H9 (cell line): Measurements from ENCODE around the gene PTPRK. TPM values are rescaled to one million over a fixed set of nuclear protein-coding genes. Genes with fewer than 3 reads are reported as not detected.

Source experiments
- DNase-seq: peaks from one replicate; pipeline ENCODE4 v3.0.0-alpha.2; 2017
- H2AFZ ChIP-seq: one replicate; pipeline ENCODE4 v1.6.1; 2013; ENCODE audit warnings: mild to moderate bottlenecking, low read length, control low read depth, moderate library complexity
- H2AK5ac ChIP-seq: 2 replicates; pipeline ENCODE4 v1.6.1; 2013; ENCODE audit warnings: low read length, control low read depth, mixed read lengths; ENCODE audit not compliant: insufficient read length
- H2BK120ac ChIP-seq: one replicate; pipeline ENCODE4 v1.6.1; 2013; ENCODE audit warnings: low read depth, mild to moderate bottlenecking, low read length, control low read depth, inconsistent platforms; ENCODE audit not compliant: poor library complexity, severe bottlenecking
- H2BK12ac ChIP-seq: 2 replicates; pipeline ENCODE4 v1.6.1; 2013; ENCODE audit warnings: low read length, control low read depth, mixed read lengths, low read depth; ENCODE audit not compliant: insufficient read length
- H2BK15ac ChIP-seq: 2 replicates; pipeline ENCODE4 v1.6.1; 2013; ENCODE audit warnings: low read depth, low read length, control low read depth
- H2BK20ac ChIP-seq: one replicate; pipeline ENCODE4 v1.6.1; 2013; ENCODE audit warnings: low read depth, mild to moderate bottlenecking, low read length, control low read depth, inconsistent platforms; ENCODE audit not compliant: poor library complexity, severe bottlenecking
- H2BK5ac ChIP-seq: 2 replicates; pipeline ENCODE4 v1.6.1; 2013; ENCODE audit warnings: low read length, control low read depth, mixed read lengths; ENCODE audit not compliant: insufficient read length
- H3K14ac ChIP-seq: 2 replicates; pipeline ENCODE4 v1.6.1; 2013; ENCODE audit warnings: low read length, control low read depth; ENCODE audit not compliant: insufficient read depth
- H3K18ac ChIP-seq: 2 replicates; pipeline ENCODE4 v1.6.1; 2013; ENCODE audit warnings: low read depth, mild to moderate bottlenecking, mixed read lengths, low read length, control low read depth; ENCODE audit not compliant: insufficient read length
- H3K23ac ChIP-seq: 2 replicates; pipeline ENCODE4 v1.6.1; 2013; ENCODE audit warnings: low read length, control low read depth, mixed read lengths, low read depth; ENCODE audit not compliant: insufficient read length
- H3K23me2 ChIP-seq: 2 replicates; pipeline ENCODE4 v1.6.1; 2013; ENCODE audit warnings: low read depth, mild to moderate bottlenecking, mixed read lengths, low read length, control low read depth; ENCODE audit not compliant: insufficient read length, poor library complexity, severe bottlenecking
- H3K27ac ChIP-seq: 2 replicates; pipeline ENCODE4 v1.5.1; 2013; ENCODE audit warnings: low read length, control low read depth, mixed read lengths, low read depth; ENCODE audit not compliant: insufficient read length
- H3K27me3 ChIP-seq: 2 replicates; pipeline ENCODE4 v1.6.1; 2013; ENCODE audit warnings: low read length, control low read depth, inconsistent platforms; ENCODE audit not compliant: insufficient read depth
- H3K4ac ChIP-seq: 2 replicates; pipeline ENCODE4 v1.6.1; 2013; ENCODE audit warnings: low read depth, mild to moderate bottlenecking, control low read depth, inconsistent platforms, low read length, moderate library complexity
- H3K4me1 ChIP-seq: 2 replicates; pipeline ENCODE4 v1.6.1; 2013; ENCODE audit warnings: low read length, control low read depth, inconsistent platforms; ENCODE audit not compliant: insufficient read depth
- H3K4me2 ChIP-seq: 2 replicates; pipeline ENCODE4 v1.6.1; 2013; ENCODE audit warnings: low read length, control low read depth, mixed read lengths; ENCODE audit not compliant: insufficient read length, insufficient read depth
- H3K56ac ChIP-seq: 2 replicates; pipeline ENCODE4 v1.6.1; 2013; ENCODE audit warnings: low read depth, mild to moderate bottlenecking, mixed read lengths, low read length, control low read depth; ENCODE audit not compliant: insufficient read length
- H3K79me1 ChIP-seq: 2 replicates; pipeline ENCODE4 v1.6.1; 2013; ENCODE audit warnings: low read depth, mild to moderate bottlenecking, moderate library complexity, low read length, control low read depth, inconsistent platforms; ENCODE audit not compliant: insufficient read depth, poor library complexity, severe bottlenecking
- H3K79me2 ChIP-seq: 2 replicates; pipeline ENCODE4 v1.6.1; 2013; ENCODE audit warnings: low read length, control low read depth, inconsistent platforms; ENCODE audit not compliant: insufficient read depth
- H3K9ac ChIP-seq: 2 replicates; pipeline ENCODE4 v1.6.1; 2013; ENCODE audit warnings: low read length, control low read depth, mixed read lengths; ENCODE audit not compliant: insufficient read length; ENCODE audit errors: extremely low read depth
- H3K9me3 ChIP-seq: one replicate; pipeline ENCODE4 v1.6.1; 2013; ENCODE audit warnings: low read depth, low read length, inconsistent platforms; ENCODE audit not compliant: control insufficient read depth
- H3T11ph ChIP-seq: one replicate; pipeline ENCODE4 v1.6.1; 2013; ENCODE audit warnings: mild to moderate bottlenecking, low read length, control low read depth, inconsistent platforms
- H4K20me1 ChIP-seq: one replicate; pipeline ENCODE4 v1.6.1; 2013; ENCODE audit not compliant: control insufficient read depth, insufficient read length, insufficient read depth
- H4K5ac ChIP-seq: 2 replicates; pipeline ENCODE4 v1.6.1; 2013; ENCODE audit warnings: low read depth, mild to moderate bottlenecking, mixed read lengths, low read length, control low read depth; ENCODE audit not compliant: insufficient read length
- H4K8ac ChIP-seq: replicated peaks from 2 replicates; pipeline ENCODE4 v1.6.1; 2013; ENCODE audit warnings: low read length, control low read depth, mixed read lengths, low read depth; ENCODE audit not compliant: insufficient read length
- H4K91ac ChIP-seq: 2 replicates; pipeline ENCODE4 v1.6.1; 2013; ENCODE audit warnings: low read depth, mild to moderate bottlenecking, moderate library complexity, mixed read lengths, low read length, control low read depth; ENCODE audit not compliant: insufficient read length
- H3K27ac Mint-ChIP-seq, 3 experiments: 2 replicates in 2 of 3; 3 replicates in 1 of 3; pipeline ENCODE4 v1.8.0; 2020 to 2021; ENCODE audit warnings: mixed read lengths in 3 of 3, mild to moderate bottlenecking in 1 of 3, moderate library complexity in 1 of 3
- H3K27me3 Mint-ChIP-seq: 2 replicates; pipeline ENCODE4 v1.8.0; 2021; ENCODE audit warnings: low read depth, mild to moderate bottlenecking, moderate library complexity, mixed read lengths
- H3K36me3 Mint-ChIP-seq, 3 experiments: 2 replicates in 2 of 3; 3 replicates in 1 of 3; pipeline ENCODE4 v1.8.0; 2020 to 2021; ENCODE audit warnings: low read depth in 3 of 3, mixed read lengths in 3 of 3; ENCODE audit not compliant: insufficient read depth in 1 of 3
- H3K4me1 Mint-ChIP-seq, 2 experiments: 2 replicates each; pipeline ENCODE4 v1.8.0; 2020; ENCODE audit warnings: mixed read lengths in 2 of 2
- H3K4me3 Mint-ChIP-seq, 2 experiments: 2 replicates in 1 of 2; 3 replicates in 1 of 2; pipeline ENCODE4 v1.8.0; 2020 to 2021; ENCODE audit warnings: mild to moderate bottlenecking in 2 of 2, mixed read lengths in 2 of 2, moderate library complexity in 1 of 2
- H3K9me3 Mint-ChIP-seq, 2 experiments: 2 replicates in 1 of 2; 3 replicates in 1 of 2; pipeline ENCODE4 v1.8.0; 2020; ENCODE audit warnings: mild to moderate bottlenecking in 2 of 2, mixed read lengths in 2 of 2, moderate library complexity in 1 of 2
- CTCF ChIP-seq: fragments of 200-600 bp; sonication (generic); conservative IDR thresholded peaks from 3 replicates; pipeline ENCODE4 v1.8.0; 2021; ENCODE audit warnings: antibody characterized with exemption, mild to moderate bottlenecking
- WGBS: extraction: QIAGEN DNeasy Blood & Tissue Kit; methylation state at CpG from one replicate; pipeline ENCODE4 v1.1.7; 2013; ENCODE audit warnings: missing lambda C conversion rate, low lambda C conversion rate, mixed read lengths; ENCODE audit not compliant: insufficient read length; ENCODE audit errors: extremely low coverage; 5-methylcytosine and 5-hydroxymethylcytosine counted together
- total RNA-seq: library from RNA; stranded (reverse); gene quantifications from 2 replicates; pipeline ENCODE4 v1.2.1, GENCODE V29; 2021

PTPRK gene
- total RNA-seq, 1 experiment from 2014 or later = 47.9 TPM

- no peak overlapping the region for H2BK5ac ChIP-seq
- H3K36me3 Mint-ChIP-seq = 0 out of 7 replicates have a peak, but pooled peaks cover 0 to 5% (median 3%) of the 10 kb centered on the region in 3 experiments
- H3K27ac Mint-ChIP-seq = no peak overlapping the region
- H3K18ac ChIP-seq = no peak overlapping the region
- H3K23me2 ChIP-seq = no peaks in the 10 kb centered on the region
- no peak overlapping the region for H2BK15ac ChIP-seq
- H4K20me1 ChIP-seq = no peaks in the 10 kb centered on the region
- no peak overlapping the region for H3K4me3 Mint-ChIP-seq
- H3T11ph ChIP-seq = no peak overlapping the region
- no peak overlapping the region for H3K4me2 ChIP-seq
- peaks cover 6 to 10% of the 10 kb centered on the region in 2 experiments; a peak in 3 of 4 replicates for H3K4me1 Mint-ChIP-seq
- no peaks in the 10 kb centered on the region for H3K27me3 Mint-ChIP-seq
- H3K56ac ChIP-seq = no peak overlapping the region
- H2BK20ac ChIP-seq = no peak overlapping the region
- H4K5ac ChIP-seq = no peak overlapping the region
- no peaks in the 10 kb centered on the region for H3K9me3 ChIP-seq
- no peak overlapping the region for H3K4ac ChIP-seq
- H2AK5ac ChIP-seq = no peak overlapping the region
- H3K14ac ChIP-seq = no peak overlapping the region
- no peak overlapping the region for H3K23ac ChIP-seq
- no CpG with 5 or more reads among the region's 5 CpGs for WGBS
- 0 out of 5 replicates have a peak, but pooled peaks cover 0 to 2% of the 10 kb centered on the region in 2 experiments for H3K9me3 Mint-ChIP-seq
- H2BK12ac ChIP-seq = no peak overlapping the region
- no peak overlapping the region for H2AFZ ChIP-seq
- H3K9ac ChIP-seq = no peak overlapping the region
- no peak overlapping the region for H3K27ac ChIP-seq
- no peak overlapping the region for H2BK120ac ChIP-seq
- TF ChIP-seq CTCF = no peak
- H3K27me3 ChIP-seq = no peaks in the 10 kb centered on the region
- H3K79me1 ChIP-seq = peaks cover 3% of the 10 kb centered on the region
- H3K4me1 ChIP-seq = no peaks in the 10 kb centered on the region; the same call in 1 of the 2 replicates
- H3K79me2 ChIP-seq = peaks cover 3% of the 10 kb centered on the region; the same call in 1 of the 2 replicates
- H4K8ac ChIP-seq = no peak overlapping the region
- no peak overlapping the region for H4K91ac ChIP-seq
- DNase-seq = no peak
Measured at GRCh38 chr6:128417698-128418097, 102.7 kb downstream of the PTPRK start.
